Measurements from ENCODE around the gene CXorf49B. TPM values are rescaled to one million over a fixed set of nuclear protein-coding genes. Genes with fewer than 3 reads are reported as not detected.

Gene CXorf49B
- total RNA-seq, 2 donors from 2014 or later, result not detected

DNA sequence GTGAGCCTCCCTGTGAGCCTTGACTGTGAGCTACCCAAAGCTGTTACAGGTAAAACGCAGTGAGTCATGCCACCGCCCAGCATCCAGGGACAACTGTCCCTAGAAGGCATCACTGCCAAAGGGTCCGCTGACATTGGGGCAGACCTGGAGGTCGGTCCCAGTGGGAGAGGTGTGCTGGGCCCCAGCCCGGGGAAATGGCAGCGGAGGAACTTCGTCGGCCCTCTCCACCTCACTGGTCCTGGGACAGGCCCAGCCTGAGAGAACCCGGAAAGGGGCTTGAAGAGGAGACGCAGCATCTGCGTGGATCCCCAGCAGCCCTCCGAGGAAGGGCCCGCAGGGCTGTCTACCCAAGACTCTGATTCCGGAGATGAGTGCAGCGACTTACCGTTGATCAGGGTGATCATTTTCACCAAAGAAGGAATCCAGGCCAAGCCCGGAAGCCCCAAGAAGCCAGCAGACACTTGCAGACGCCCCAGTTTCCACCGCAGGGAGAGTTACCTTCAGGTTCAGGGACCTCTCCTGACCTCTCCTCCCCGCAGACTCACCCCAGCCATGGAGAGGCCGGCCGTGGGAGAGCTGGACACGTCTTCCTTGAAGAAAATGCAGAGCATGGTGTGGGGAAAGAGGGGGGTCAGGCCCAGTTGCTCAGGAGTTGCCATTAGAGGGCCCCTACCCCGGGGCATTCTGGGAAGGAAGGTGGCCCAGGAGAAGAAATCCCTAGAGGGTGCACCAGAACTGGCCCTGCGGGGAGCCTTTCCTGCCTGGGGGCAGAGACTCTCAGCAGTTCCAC lies 51.2 kb downstream of the CXorf49B start:
- ATAC-seq (no peak), DNase-seq (no peak)
- intact Hi-C loops (cut with DNase I, micrococcal nuclease), result no loop called here

DNA sequence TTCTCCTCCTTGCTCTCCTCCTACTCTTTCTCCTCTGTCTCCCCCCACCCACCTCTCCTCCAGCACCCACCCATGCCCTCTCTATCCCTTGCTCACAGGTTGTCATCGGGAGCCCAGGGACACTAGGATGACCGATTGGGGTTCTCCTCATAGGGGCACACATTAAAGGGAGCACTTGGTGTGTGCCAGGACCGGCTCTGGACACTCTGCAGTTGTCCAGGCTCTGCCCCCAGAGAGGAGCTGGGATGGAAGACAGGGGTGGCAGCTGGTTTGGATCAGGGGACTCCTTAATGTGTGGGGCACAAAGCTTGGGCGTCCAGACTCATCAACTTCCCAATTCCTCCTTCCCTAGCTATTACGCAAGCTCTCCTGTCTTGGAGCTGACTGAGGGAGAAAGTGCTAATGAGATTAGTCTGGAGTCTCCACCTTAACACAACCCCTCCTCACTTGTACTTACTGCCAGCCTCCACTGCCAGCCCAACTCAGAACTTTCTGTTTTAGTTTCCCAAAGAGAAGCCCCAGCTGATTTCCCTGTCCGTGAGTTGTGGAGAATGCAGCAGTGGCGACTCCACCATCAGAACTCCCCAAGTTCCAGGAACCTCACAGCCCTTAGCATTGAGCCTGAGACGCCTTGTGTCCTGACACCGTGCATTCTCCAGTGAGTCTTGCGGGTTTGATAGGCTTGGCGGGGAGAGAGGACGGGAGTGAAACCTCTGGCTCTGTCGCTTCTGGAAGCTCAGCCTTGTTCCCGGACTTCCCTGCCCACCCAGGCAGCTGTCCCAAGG lies 52.2 kb downstream of the CXorf49B start:
- no peak for DNase-seq
- ATAC-seq, result no peak
- intact Hi-C loops (cut with DNase I, micrococcal nuclease), result no loop called here

DNA sequence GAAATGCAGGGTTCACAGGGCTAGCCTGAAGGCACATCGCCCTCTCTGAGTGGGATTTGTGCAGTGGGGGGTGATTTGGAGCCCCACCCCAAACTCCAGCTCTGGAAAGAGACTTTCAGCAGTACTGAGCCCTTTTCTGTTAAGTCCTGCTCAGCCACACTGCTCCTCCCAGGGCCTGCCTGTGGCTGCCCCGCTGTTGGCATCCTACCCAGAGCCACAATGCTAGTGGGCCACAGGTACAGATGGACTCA lies 52.7 kb downstream of the CXorf49B start:
- intact Hi-C loops (cut with DNase I, micrococcal nuclease), result no loop called here
- no peak for ATAC-seq
- no peak for DNase-seq

Other genes with a start within 250 kb of the CXorf49B start
- gene OGT, start 230.2 kb upstream of the CXorf49B start, total RNA-seq, result 100 to 1,000 TPM; 100 to 101 TPM
- gene GCNA, start 184.9 kb upstream of the CXorf49B start, total RNA-seq, result 1 to 10 TPM; 1.1 to 1.2 TPM
- 1 to 10 TPM; 2.3 to 2.7 TPM for gene CXCR3, start 144.8 kb upstream of the CXorf49B start, total RNA-seq
- not detected for gene CXorf49, start 45.1 kb upstream of the CXorf49B start, total RNA-seq
- 1 to 10 TPM; 1.3 to 3.4 TPM for gene NHSL2, start 147.5 kb downstream of the CXorf49B start, total RNA-seq